ENCODE measurements around the gene APBB1IP.
"Not testable (repeated sequence)": the region's sequence is repeated elsewhere in the genome, so short reads cannot be mapped to it uniquely, and the experiment has no call there.

Gene APBB1IP, protein sequence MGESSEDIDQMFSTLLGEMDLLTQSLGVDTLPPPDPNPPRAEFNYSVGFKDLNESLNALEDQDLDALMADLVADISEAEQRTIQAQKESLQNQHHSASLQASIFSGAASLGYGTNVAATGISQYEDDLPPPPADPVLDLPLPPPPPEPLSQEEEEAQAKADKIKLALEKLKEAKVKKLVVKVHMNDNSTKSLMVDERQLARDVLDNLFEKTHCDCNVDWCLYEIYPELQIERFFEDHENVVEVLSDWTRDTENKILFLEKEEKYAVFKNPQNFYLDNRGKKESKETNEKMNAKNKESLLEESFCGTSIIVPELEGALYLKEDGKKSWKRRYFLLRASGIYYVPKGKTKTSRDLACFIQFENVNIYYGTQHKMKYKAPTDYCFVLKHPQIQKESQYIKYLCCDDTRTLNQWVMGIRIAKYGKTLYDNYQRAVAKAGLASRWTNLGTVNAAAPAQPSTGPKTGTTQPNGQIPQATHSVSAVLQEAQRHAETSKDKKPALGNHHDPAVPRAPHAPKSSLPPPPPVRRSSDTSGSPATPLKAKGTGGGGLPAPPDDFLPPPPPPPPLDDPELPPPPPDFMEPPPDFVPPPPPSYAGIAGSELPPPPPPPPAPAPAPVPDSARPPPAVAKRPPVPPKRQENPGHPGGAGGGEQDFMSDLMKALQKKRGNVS

DNA sequence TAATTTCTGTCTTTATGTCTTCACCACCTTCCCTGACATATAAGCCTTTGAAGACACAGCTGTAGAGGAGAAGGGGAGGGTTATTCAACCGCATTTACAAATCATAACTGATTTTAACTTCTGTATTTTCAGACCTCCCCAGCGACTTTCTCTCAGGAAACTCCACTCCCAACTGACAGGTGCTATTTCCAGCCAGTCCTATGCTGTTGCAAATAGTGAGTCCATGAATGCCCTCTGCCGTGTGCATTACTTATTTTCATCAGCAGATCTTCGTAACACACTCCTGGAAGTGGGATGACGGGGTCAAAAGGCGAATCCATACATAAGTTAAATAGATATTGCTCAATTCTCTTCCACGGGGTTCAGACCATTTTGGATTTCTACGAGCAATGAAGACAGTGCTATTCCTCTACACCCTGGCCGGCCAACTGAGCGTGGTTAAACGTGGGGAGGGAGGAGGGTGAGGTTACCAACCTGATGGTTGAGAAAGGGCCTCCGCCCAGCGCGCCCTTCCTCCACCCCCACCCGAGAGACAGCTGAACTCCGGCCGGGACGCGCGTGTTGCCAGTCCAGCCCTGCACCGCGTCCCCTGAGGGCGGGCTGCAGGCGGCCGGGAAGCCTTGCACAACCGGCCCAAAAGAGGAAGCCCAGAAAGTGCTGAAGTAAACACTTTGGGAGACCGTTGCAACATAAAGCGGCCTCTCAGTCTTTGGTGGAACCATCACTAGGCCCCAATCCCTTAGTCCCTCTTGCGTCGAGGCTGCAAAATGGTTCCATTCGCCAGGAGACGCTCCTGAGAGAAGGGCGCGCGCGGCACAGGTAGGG is at the start of gene APBB1IP:
Gene APBB1IP (plus strand): TSS at position 705 of the 825 bp plus-strand sequence. CDS start 53,986 bp downstream, outside the sequence.
- no peak for DNase-seq (ENCODE audit: low spot score)

DNA sequence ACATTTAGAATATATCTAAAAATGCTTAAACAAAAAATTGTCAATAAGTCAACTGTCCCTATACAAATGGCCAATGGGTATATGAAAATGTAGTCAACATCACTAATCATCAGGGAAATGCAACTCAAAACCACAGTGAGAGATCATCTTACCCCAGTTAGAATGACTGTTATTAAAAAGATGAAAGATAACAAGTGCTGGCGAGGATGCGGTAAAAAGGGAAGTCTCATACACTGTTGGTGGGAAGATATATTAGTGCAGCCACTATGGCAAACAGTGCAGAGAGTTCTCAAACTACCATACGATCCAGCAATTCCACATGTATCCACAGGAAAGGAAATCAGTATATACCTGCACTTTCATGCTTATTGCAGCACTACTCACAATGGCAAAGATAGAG is 48.6 kb upstream of the APBB1IP start:
- no peak for DNase-seq (ENCODE audit: low spot score)

DNA sequence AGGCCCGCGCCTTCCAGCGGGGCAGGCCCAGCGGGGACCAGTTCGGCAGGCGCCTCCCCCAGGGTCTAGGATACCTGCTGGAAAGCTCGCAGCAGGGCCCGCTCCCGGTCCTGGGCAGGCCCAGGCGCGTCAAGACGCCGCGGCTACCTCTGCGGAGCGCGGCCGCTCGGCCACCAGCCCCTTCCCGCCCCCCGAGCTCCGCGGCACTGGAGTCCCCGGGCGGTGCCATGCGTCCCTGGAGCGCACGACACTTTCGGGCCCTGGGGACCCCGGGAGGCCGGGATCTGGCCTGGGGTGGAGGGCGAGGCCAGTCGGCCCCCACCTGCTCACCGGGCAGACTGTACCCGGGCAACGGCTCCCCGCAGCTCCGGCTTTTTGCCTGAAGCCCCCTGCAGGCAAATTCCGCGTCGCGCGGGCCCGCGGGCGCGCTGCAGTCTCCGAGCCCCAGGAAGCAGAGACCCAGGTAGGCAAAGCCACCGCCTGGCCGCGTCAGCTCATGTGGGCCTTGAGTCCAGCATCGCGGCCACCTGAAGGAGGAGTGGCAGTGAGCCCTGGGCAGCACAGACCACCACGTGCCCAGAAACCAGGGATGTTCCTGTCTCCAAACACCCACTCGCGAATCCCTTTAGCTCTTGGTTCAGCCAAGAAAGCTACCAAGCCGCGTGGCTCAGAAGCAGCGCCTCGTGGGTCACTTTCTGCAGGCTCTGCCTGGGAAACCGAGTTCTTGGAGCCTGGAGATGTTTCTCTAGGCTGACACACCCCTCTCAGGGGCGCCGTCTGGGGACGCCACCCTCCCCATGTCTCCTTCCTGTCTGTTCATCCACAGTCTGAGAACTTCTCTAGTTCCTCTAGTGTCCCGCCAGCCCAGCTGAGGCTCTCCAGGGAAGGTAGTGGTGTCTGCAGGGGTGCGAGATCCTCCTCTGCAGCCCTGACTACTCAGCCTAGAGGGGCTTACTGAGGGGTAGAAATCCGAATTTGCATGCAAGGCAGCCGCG is 46.1 kb upstream of the APBB1IP start:
- no peak for DNase-seq (ENCODE audit: low spot score)

DNA sequence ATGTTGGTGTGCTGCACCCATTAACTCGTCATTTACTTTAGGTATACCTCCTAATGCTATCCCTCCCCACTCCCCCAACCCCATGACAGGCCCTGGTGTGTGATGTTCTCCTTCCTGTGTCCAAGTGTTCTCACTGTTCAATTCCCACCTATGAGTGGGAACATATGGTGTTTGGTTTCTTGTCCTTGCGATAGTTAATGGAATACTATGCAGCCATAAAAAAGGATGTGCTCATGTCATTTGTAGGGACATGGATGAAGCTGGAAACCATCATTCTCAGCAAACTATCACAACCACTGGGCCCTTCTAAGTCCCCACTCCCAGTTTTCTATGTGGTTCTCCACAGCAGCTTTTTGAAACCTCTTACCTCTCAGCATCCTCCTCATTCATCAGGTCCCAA is 39.8 kb upstream of the APBB1IP start:
- not testable (repeated sequence) for DNase-seq (ENCODE audit: low spot score)

DNA sequence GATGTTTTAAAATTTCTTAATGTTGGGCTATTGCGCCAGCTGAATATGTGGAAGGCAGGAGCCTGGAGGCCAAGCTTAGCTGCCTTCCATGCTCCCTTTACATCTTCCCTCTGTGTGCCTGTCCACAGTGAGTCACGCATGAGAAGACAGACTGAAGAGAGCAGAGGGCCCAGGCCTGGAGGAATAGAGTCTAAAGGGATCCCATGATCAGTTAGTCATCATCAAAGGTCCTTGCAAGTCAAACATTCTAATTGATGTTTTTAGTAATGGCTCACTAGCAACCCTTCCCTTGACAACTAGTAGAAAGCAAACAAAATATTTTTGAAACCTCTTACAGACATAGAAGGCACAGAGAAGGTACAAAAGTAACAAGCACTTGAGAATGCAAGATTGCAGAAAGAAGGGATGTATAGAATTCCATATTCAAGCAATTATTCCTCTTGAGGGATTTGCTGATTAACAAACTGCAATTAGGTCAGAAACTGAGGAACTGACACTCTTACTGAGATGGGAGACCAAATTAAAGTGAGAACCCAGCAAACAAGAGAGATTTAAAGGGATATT is 30.7 kb upstream of the APBB1IP start:
- no peak for DNase-seq (ENCODE audit: low spot score)

DNA sequence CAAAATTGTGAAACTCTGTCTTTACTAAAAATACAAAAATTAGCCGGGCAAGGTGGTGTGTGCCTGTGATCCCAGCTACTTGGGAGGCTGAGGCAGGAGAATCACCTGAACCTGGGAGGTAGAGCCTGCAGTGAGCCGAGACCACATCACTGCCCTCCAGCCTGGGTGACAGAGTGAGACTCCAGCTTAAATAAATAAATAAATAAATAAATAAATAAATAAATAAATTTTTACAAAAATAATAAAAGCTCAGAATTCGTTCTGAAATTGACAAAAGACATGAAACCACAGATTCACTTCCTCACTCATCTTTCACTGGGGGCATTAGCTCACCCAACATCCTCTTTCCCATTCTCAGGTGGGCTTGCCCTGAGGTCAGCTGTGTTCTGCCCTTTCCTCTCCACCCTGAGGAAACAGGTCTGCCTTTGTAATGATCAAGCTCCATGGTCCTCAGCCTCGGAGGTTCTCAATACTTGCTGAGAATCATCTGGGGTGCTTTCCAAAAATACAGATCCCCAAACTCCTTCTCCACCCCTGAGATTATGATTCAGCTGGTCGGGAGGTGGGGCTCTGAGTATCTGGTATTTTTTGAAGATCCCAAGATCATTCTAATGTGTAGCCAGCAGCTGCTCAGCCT is 29.2 kb upstream of the APBB1IP start:
- DNase-seq (ENCODE audit: low spot score): no peak

DNA sequence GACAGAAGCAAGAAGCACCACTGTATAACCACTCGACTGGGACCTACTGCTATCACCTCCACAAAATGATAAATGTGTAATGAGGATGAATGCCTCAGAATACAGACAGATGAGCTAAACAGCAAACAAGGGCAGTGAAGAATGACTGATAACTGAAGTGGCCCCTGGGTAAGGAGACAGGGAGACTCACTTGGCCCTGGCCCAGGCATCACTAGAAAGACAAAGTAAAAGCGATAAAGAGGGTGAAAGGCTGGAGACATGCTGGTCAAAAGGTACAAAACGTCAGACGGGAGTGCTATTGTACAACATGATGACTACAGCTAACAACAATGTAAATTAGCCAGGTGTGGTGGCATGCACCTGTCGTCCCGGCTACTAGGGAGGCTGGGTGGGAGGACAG is 27.8 kb upstream of the APBB1IP start:
- DNase-seq (ENCODE audit: low spot score): no peak

DNA sequence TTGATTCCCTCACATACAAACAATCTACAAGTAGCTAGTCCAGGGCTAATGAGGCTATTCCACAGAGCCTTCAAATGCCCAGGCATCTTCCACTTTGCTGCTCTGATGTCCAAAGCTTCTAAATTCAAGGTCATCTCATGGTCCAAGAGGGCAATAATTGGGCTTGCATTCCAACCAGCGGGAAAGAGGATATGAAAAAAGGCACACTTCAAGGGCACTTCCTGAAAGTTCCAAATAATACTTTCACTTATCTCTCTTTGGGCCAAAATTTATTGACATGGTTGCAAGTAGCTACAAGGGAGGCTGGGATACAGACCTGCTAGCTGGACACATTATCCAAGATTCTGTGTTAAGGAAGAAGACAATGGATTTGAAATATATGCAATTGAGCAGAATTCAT is 25.2 kb upstream of the APBB1IP start:
- no peak for DNase-seq (ENCODE audit: low spot score)

DNA sequence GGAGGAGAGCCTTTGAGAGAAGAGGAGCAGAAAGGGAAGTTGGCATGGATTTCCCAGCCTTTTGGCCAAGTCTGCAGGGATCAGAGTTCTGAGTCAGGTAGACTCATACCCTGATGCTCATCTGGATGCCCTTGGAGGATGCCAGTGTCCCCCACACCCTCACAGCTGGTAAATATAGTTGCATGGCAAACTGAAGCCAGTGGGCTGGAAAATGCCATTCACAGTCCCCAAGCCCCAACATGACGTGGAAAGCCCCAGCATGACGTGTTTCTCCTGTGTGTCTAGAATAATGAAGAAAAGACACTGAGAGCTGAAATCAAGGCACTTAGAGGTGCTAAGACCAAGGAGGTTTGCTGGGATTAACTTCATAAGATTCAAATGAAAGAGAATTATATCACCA is 24.8 kb upstream of the APBB1IP start:
- no peak for DNase-seq (ENCODE audit: low spot score)

DNA sequence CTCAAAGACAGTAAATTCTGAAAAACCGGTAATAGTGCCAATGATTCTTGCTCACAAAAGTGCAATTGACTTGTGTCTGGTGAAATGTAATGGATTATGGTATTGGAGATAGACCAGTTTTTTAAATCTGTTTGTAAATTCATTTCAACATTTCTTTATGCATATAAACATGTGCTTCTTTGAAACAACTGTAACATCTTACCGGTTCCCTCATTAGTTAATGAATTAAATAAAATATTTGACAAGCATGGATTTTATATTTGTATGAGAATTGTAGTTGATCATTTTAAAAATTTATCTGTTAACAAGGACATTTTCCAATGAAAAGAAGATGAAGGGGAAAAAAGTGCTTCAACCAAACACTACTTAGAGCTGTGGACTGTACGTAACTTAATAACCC is 21.0 kb upstream of the APBB1IP start:
- no peak for DNase-seq (ENCODE audit: low spot score)

DNA sequence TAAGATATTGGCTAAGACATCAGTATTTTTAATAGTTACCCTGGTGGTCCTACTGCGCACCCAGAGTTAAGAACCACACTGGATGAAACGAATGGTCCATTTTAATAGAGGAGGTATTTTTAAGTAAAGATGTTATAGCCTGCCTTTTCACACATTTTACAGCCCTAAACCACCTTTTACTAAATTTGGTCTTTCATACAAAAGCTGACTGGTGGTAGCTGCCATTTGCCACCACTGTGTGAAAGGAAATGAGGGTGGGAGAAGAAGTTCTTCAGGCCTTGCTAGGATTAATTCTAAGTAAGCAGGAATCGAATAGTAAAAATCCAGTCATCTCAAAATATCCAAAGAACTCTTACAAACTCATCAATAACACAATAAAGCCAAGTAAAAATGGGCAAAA is 15.2 kb upstream of the APBB1IP start:
- no peak for DNase-seq (ENCODE audit: low spot score)

DNA sequence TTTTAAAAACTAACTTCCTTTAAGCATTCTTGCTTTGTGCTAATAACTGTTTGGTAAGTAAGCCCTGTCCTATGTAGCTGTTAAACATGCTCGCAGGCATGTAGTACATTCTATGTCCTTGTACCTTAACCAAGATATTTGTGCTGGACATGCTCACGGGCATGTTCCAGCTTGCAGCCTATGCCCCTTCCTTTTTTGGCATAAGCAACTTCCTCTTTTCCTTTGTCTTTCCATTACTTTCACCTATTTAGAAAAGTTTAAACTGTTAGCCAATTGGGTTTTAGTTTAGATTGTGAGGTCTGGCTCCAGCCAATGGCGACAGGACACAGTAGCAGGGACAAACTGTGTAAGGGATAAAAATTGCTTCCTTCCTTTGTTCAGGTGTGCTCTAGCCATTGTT is 14.4 kb upstream of the APBB1IP start:
- no peak for DNase-seq (ENCODE audit: low spot score)

DNA sequence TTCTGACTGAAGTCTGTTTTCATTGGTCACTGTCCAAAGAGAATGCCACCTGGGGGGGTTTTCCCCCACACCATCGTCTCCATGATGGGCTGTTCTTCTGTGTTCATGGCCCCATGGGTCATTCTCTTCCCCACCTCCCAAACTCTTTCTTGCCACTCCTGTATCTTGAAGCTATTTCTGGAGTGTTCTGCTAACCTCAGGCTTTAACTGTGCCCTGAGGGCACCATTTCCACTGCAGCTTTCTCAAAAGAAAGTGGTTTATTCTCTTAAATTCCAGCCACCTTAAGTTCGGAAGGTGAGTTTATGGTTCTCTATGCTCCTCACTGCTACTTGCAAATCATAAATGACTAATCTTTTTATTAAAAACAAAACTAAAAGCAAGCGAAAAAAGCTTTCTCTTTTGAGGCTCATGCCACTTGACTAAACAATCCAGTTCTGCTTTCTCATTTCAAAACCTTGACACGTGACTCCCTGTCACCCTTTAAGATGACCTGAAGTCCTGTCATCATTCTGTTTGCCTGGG is 7.4 kb upstream of the APBB1IP start:
- no peak for DNase-seq (ENCODE audit: low spot score)

DNA sequence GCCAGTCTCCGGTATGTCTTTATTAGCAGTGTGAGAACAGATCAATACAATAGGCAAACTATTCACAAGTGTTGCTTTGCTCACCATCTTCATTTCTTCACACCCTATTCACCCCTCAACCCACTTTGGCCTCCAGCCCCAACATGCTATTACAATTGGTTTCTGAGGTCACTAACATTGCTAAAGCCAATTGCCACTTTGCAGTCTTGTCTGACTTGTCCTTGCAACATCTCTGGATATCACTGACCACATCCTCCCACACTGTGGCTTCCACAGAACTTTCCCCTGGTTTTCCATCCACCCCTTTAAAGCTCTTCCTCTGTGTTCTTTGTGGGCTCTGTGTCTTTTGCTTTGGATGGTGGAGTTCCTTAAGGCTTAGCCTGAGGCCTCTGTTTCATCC is 5.2 kb upstream of the APBB1IP start:
- no peak for DNase-seq (ENCODE audit: low spot score)

DNA sequence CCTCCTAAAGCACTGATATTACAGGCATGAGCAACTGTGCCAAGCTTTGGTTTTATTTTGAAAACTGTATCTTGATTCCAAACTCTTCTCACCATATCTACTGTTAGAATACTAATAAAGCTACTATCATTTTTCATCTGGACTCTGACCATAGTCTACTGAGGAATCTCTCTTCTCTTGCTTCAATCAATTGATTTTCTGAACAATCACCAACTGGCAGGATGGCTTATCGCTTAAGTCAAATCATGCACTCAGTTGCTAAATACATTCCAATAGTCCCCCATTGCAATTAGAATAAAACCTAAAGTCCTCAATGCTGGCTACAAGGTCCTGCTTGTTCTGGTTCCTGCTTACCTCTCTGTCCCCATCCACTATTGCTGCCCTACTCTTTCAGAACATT is 2.3 kb upstream of the APBB1IP start:
- DNase-seq (ENCODE audit: low spot score): no peak

DNA sequence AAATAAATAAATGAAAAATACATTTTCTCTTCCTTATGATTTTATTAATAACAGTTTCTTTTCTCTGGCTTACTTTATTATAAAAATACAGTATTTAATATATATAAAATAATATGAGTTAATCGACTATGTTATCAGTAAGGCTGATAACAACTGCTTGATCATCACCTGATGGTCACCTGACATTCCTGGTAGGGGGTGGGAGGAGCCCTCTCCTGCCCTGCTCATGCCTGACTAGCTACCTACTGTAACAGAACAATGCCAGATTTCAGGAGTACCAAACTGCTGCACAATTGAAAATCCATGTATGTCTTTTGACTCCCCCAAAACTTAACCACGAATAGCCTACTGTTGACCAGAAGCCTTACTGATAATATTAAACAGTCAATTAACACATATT is 1.3 kb upstream of the APBB1IP start:
- no peak for DNase-seq (ENCODE audit: low spot score)

DNA sequence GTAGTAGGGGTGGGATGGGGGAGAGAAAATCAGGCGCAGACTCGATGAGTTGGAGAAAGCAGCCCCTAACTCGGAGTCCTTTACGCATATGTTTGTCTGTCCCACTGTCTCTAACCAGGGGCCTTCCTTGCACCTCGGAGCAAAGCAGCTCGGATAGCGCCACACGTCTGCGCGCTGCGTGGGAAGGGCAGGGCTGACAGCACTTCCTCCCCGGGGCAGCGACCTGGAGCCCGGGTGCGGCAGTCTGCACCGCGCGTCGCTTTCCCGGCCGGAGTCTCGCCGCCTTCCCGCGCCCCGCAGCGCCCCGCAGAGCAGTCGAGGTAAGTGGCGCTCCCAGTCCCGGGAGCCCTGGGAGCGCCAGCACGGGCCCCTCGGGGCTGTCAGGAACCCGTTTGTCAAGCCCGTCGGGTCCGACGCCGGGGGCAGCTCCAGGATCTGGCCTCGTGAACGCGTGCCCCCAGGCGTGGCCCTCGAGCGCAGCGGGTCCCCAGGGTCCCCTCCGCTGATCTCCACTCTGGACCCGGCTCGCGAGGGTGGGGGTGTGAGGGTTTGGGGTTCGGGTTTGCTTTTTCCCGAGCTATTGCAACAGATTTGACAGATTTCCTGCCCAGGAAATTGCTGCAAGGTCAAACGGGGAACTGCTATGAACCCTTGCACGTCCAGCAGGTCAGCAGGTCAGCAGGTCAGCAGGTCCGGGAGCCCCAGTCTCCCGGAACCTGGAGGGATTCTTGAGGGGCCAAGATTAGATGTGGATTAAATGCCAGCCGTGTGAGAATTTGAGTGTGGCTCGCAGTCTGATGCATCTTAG is 597 bp downstream of the APBB1IP start:
- DNase-seq (ENCODE audit: low spot score): no peak

DNA sequence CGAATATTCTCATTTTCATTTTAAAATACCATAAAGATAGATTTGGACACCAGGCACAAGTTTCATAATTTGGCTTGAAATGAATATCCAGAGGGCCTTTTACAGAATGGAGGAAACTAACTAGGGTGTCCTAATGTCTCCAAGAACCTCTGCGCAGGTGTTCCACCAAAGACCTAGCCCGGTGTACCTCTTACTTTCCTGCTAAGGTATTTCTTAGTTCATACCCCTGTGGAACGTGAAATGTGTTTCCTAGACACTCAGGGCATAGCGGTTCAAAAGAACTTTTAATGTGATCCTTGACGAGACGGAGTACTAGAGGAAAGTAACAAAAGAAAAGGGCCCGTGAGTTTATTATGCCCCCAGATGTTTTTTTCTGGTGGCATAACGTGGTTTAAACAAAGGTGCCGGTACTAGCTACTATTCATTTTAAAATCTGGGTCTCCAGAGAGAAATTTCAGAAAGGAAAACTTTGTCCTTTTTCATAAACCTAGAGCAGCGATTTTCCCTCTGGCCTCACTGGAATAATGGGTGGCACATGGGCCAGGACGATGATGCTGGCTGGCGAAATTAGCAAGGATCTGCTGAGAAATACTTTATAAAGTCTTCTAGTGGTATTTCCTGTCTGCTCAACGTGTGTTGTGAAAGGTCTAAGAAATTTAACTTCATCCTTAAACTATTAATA is 1.4 kb downstream of the APBB1IP start:
- no peak for DNase-seq (ENCODE audit: low spot score)

DNA sequence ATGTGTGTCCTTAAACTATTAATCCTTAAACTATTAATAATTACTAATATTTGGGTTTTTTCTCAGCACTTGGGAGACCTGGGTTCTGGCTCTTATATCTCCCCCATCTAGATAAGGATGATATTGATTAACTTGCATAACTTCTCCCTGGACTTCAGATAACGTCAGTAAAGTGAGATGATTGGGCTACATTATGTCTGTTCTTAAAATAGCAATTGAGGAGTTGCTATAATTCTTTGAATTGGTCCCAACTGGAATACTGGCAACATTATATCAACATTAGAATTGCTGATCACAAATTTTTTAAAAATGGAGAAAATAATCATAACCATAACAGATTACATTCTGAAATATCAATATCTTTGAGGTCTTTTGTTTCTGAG is 1.9 kb downstream of the APBB1IP start:
- no peak for DNase-seq (ENCODE audit: low spot score)
